GM21529 (cell line): ENCODE measurements around the gene DNAH14.
A peak's percentile ranks its signal among the peaks of the same experiment; 100 is the strongest.
"Not testable (repeated sequence)": the region's sequence is repeated elsewhere in the genome, so short reads cannot be mapped to it uniquely, and the experiment has no call there.

Experiments used
- ATAC-seq: cut with Tn5 transposase; IDR thresholded peaks from one replicate; pipeline ENCODE4 v1.9.1; 2021; ENCODE audit not compliant: unreplicated experiment

The DNAH14 gene

DNA sequence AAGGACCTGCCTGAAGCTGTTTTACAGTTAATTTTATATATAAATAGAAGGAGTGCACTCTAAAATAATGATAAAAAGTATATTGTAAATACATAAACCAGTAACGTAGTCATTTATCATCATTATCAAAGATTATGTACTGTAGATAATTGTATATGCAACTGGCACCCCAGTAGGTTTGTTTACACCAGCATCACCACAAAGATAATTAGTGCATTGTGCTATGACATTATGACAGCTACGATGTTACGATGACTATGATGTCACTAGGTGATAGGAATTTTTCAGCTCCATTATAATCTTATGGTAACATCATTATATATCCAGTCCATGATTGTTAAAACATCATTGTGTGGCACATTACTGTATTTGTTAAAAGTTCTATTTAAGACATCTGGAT lies 313.1 kb downstream of the DNAH14 start:
- ATAC-seq, result no peak

DNA sequence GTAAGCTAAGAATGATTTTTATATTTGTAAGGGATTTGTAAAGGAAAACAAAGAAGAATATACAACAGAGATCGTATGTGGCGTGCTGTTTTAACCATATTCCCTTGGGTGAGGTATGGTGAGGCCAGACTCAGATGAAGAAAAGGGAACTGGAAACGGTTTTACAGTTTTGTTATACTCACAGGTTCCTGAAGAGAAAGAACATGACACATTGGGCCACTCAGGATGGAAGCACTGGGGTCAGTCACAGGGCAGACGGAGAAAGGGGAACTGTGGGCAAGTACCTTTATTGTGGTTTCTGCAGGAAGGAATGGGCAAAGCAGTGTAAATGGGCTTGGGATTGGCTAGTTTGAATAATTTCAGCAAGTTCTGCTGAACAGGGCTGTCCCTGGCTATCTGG lies 321.0 kb downstream of the DNAH14 start:
- peak; percentile 96 for ATAC-seq

DNA sequence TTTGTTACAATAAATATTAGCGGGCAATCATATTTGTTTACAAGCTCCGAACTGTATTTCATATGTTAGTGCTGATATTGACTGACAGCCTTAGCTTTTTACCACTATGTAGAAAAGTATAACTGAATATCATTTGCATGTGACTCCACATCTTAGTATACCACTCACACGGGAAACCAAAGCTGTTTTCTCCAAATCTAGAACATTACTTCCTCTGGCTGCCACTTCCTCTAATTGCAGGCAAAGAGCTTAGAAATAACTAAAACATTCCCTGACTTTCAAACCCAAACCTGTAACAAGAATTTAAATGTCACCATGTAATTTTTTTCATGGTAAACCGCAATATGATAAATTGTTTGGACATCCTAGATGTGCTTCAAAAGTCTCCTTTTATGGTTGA lies 323.7 kb downstream of the DNAH14 start:
- no peak for ATAC-seq

DNA sequence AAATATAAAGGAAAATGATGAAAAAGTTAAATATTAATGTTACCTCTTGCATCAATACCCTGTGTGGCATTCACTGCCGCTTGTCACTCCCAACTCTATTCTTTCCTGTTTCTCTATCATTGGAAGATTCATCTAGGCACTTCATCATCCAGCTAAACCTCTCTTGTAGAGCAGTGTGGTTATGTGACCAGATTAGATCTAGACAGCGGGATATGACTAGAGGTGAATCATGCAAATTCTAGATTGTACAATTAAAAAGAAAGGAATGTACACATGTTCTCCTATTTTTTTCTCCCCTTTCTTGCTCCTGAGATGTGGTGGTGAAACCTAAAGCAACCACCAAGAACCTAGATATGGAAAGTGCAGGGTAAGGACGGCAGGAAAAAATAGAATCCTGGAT lies 324.3 kb downstream of the DNAH14 start:
- no peak for ATAC-seq

DNA sequence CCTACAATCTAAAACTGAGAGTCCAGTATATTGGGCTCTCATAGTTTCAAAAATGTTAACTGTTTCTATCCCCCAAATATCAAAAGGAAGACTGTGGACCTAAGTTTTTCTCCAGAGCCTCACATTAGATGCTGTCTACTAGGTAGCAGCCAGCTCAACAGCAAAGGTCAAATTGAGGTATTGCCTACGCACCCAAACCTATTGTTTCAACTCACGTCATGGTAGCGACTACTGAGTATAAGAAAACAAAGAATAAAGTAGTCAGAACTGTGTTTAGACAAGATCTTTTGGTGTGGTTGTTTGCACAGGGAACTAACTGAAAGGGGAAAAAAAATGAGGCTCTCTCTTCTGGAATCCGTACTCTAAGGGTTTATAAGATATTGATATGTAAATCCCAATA lies 325.2 kb downstream of the DNAH14 start:
- no peak for ATAC-seq

DNA sequence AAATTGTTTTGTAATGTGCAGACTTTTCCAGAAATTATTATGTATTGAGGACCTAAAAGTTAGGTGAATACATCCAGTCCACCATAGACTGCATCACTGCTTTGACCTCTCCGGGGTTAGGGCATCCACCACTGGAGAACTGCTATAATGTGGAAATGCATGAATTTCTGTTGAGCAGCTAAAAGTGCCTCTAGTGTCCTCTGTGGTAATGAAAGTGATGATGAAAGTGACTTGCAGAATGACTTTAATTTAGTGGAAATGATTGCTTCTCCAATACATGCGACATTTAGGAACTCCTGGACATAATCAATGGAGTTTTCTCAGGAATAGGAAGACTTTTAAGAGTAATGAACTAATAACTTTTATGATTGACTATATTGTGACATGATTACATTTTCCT lies 327.6 kb downstream of the DNAH14 start:
- no peak for ATAC-seq

DNA sequence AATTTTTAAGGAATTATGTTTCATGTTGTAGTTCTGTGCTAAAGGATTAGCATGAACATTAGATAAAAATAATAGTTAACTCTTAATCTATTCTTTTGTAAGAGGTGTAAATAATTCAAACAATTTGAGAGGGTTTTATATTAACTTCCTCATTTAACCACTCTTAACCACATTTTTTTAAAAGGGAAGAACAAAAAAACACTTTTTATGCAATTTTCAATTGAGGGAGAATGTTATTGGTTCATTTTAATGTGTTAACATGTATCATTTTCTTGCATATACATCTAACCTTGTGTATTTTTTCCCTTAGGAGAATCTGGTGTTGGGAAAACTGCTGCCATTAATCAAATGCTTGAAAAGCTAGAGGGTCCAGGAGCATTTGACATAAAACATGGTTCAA lies 329.3 kb downstream of the DNAH14 start:
- no peak for ATAC-seq

DNA sequence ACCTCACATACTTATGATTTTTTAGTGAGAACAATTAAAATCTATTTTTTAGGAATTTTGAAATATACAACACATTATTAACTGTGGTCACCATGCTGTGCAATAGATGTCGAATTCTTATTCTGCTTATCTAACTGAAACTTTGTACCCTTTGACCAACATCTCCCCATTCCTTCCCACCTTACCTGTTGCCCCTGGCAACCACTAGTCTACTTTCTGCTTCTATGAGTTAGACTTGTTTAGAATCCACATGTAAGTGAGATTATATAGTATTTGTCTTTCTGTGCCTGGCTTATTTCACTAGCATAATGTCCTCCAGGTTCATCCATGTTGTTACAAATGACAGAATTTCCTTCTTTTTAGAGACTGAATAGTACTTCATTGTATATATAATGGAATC lies 330.1 kb downstream of the DNAH14 start:
- ATAC-seq, result no peak

DNA sequence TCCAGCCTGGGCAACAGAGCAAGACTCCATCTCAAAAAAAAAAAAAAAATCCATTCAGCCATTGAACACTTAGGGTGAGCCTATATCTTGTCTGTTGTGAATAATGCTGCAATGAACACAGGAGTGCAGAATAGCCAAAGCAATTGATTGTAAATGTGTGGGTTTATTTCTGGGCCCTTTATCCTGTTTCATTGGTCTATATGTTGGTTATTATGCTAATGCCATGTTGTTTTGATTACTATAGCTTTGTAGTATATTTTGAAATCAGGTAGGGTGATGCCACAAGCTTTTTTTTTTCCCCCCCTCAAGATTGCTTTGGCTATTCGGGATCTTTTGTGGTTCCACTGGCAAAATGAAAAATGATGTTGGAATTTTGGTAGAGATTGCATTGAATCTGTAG lies 330.8 kb downstream of the DNAH14 start:
- no peak for ATAC-seq

DNA sequence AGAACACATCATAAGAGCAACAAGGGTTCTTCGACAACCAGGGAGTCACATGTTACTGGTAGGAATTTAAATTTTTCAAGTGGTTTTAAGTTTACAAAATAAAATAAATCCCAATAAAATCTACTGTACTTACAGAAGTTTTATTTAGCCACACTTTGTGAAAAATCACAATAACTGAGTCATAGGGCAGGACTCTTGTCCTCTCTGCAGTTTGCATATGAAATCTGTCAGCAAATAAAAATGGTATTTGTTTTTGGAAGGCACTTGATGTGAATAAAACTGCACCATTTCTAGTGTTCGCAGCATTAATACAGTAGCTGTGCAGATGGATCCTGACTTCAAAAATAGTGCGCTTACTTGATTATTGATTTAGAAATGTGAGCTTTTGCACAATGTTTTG lies 348.0 kb downstream of the DNAH14 start:
- no peak for ATAC-seq

DNA sequence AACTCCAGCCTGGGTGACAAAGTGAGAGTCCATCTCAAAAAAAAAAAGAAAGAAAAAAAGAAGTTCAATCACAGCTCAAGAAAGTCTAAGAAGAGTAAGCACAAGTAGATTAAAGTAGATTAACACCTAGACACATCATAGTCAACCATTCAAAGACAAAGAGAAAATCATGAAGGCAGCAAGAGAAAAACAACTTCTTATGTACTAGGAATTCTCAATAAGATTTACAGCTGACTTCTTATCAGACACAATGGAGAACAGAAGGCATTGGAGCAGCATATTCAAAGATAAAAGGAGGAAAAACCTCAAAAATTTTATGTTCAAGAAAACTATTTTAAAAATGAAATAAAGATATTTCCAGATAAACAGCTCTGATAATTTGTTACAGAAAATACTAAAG lies 351.1 kb downstream of the DNAH14 start:
- no peak for ATAC-seq

DNA sequence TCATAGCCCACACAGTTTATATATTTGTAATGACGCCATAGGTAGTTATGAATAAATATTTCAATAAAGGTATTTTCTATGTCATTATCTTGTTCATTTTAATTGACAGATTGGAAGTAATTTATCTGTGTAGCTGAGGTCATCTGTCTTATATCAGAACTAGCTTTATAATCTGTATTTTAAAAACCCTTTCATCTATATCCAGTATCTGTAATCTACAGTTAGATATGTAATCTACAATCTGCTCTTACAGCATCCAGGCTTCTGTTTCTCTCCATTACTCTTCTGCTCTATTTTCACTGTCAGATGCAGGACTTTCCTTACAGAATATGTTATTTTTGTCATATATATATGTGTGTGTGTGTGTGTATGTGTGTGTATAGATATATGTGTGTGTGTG lies 360.8 kb downstream of the DNAH14 start:
- ATAC-seq, result no peak

DNA sequence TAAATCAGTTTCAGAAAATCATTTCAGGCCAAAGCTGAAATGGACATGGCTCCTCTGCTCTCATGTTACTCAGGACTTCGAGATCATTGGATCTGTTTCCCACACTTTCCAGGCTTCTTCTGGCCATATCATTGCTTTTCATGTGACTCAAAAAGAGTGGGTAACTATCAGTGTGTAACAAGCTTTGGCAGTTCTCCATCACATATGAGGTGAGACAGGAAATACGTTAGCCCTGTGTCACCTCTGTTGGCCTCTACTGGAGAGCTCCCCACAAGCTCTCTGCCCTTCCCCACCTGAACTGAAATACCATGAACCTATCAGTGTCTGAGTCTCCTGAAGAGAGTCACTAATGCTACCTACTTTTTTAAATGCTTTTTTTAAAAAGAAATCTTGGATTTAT lies 370.1 kb downstream of the DNAH14 start:
- no peak for ATAC-seq

DNA sequence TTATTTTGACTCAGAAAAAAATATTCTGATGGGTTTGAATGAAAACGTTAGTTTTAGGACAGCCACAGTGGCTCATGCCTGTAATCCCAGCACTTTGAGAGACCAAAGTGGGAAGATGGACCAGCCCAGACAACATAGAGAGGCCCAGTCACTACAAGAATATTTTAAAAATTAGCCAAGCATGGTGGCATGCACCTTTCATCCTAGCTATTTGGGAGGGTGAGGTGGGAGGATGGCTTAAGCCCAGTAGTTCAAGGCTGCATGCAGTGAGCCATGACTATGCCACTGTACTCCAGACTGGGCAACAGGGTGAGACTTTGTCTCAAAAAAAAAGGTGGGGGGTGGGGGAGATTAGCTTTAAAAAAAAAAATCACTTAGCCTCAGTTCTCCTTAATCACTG lies 370.9 kb downstream of the DNAH14 start:
- ATAC-seq, result no peak

DNA sequence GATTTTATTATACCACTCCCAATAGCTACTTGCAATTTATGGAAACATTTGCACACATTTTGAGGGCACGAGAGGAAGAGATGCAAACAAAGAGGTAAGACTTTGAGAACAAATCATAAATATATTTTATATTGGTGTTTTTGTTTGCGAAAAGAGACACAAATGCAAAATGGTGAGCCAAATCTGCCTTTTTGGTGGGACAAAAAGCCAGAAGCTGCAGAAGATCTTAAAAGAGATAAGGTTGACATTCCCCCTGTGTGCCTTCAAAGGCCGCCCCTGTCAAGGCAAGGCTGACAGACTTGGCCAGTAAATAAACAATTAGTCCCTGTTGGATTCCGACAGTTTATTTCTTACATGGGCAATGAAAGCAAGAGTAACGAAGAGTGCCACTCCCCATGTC lies 375.5 kb downstream of the DNAH14 start:
- no peak for ATAC-seq

DNA sequence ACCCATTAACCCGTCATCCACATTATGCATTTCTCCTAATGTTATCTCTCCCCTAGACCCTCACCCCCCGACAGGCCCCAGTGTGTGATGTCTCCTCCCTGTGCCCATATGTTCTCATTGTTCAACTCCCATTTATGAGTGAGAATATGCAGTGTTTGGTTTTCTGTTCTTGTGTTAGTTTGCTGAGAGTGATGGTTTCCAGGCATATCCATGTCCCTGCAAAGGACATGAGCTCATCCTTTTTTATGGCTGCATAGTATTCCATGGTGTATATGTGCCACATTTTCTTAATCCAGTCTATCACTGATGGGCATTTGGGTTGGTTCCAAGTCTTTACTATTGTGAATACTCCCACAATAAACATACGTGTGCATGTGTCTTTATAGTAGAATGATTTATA lies 381.1 kb downstream of the DNAH14 start:
- not testable (repeated sequence) for ATAC-seq

DNA sequence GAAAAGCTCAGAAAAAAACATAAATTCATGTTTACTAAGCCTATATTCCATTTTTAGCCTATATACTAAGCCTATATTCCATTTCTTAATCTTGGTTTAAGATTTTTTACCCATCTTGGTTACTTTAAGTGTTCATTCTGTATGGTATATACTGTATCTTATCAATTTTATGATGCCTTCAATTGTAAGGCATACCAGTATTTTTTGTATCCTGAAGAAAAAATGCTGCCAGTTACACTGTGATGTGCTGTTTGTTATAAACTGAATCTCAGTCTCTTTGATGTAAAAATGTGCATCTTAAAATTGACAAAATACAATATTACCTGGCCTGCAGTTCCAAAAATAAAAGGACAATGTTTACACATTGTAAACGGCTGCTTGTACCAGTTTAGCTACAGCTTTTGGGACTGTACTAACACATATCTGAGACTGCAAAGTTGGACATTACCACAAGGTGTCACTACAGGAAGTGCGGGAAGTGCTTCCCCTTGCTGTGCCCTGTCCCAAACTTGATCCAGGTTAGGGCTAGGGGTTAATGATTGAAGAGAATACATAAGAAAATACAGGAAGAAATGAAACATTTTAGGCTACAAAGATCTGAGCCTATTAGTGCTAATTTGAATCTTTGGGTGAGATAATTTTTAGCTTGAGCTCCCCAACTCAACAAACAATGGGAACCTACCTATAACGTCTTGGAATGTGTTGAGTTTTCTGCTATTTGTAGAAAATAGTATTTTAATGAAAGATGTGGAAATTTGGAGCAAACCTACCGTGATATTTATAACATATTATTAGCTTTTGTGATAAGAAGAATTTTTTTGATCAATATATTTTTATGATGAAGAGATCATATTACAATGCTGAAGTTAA lies 389.5 kb downstream of the DNAH14 start:
- ATAC-seq, result peak; percentile 93

DNA sequence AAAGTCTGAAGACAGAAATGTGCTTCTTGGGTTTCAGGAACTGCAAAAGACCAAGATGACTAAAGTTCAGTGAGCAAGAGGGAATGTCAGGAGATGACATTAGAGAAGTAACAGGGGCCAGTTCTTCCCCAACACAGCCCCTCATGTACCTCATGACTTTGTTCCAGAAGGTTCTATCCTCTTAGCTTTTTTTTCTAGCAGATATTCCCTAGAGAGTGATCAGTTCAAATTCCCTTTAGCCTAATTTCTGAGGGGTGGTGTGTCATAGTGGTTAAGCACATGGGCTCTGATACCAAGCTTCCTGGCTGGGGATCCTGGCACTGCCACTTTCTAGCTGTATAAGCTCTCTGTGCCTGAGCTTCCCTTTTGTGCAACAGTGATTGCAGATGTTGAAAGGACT lies 390.4 kb downstream of the DNAH14 start:
- ATAC-seq, result no peak

DNA sequence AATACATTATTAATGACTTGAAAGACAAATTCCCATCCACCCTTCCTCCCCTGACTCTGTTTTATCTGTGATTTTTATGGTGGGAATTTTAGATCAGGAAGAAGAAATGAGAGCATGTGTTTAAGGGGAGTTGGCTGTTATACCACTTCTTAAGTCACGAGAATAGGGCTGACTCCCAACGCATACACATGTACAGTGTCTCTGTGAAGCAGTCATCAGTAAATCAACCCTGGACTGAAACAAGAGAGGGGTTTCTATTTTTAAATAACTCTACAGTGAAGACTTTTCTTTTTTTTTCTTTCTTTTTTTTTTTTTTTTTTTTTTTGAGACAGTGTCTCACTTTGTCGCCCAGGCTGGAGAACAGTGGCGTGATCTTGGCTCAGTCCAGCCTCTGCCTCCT lies 392.3 kb downstream of the DNAH14 start:
- ATAC-seq, result no peak

DNA sequence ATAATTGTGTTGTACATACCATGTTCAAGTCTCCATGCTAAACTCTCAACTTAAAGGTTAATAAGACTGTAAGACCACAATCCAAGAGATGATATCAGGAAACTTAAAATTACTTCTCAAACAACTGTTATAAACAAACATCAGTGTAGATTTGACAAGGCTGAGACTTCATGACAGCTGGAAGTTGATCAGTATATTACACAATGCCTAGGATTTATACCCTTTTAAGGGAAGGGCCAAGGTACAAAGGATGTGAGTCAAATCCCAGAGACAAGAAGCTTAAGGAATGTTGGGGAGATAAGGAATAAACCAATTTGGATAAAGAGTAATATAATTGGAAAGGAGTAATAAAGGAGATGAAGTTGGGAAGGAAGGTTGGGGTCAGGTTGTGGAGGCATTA lies 399.6 kb downstream of the DNAH14 start:
- ATAC-seq, result no peak

DNA sequence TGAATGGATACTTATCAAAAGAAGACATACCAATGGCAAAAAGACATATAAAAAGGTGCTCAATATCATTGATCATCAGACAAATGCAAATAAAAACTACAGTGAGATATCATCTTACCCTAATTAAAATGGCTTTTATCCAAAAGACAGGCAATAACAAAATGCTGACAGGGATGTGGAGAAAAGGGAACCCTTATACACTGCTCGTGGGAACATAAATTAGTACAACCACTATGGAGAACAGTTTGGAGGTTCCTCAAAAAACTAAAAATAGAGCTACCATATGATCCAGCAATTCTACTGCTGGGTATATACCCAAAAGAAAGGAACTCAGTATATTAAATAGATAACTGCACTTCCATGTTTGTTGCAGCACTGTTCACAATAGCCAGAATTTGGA lies 400.5 kb downstream of the DNAH14 start:
- not testable (repeated sequence) for ATAC-seq

DNA sequence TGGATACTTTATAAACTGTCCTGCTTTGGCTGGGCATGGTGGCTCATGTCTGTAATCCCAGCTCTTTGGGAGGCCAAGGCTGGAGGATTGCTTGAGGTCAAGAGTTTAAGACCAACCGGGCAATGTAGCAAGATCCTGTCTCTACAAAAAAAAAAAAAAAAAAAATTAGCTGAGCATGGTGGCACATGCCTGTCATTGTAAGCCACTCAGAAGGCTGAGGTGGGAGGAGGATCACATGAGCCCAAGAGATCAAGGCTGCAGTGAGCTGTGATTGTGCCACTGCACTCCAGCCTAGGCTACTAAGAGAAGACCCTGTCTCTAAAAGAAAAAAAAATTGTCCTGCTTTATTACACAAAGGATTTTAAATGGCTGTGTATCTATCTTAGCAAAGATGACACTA lies 403.2 kb downstream of the DNAH14 start:
- ATAC-seq, result no peak

DNA sequence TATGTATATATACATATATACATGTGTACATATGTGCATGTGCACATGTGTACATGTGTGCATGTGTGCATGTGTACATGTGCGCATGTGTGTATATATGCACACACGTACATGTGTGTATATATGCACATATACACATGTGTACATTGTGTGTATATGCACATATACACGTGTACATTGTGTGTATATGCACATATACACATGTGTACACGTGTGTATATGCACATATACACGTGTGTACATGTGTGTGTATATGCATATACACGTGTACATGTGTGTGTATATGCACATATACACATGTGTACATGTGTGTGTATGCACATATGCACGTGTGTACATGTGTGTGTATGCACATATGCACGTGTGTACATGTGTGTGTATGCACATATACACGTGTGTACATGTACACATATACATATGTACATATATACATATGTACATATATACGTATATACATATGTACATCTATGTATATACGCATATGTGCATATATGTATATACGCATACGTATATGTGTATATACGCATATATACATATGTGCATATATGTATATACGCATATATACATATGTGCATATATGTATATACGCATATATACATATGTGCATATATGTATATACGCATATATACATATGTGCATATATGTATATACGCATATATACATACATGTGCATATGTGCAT lies 405.8 kb downstream of the DNAH14 start:
- ATAC-seq, result not testable (repeated sequence)
